BE2C (cell line): ENCODE measurements around the gene IMPDH1.

Source experiments
- DNase-seq: peaks from one replicate; pipeline ENCODE4 v3.0.0-alpha.2; 2020
- H3K27me3 ChIP-seq: fragments of 250-450 bp; sonication (Bioruptor Pico); 2 replicates; pipeline ENCODE4 v1.5.1; 2020; ENCODE audit warnings: mild to moderate bottlenecking
- H3K36me3 ChIP-seq: fragments of 250-450 bp; sonication (Bioruptor Pico); 2 replicates; pipeline ENCODE4 v1.5.1; 2020; ENCODE audit warnings: mild to moderate bottlenecking
- H3K4me1 ChIP-seq: fragments of 250-450 bp; sonication (Bioruptor Pico); 2 replicates; pipeline ENCODE4 v1.5.1; 2020
- H3K4me3 ChIP-seq: 2 replicates; pipeline ENCODE4 v1.5.1; 2011; ENCODE audit warnings: low read depth, low read length
- H3K9me3 ChIP-seq: fragments of 250-450 bp; sonication (Bioruptor Pico); 2 replicates; pipeline ENCODE4 v1.5.1; 2020
- TF ChIP-seq, protein P1 (sequence below): IDR thresholded peaks from 2 replicates; pipeline ENCODE4 v1.5.1; 2012; ENCODE audit warnings: mild to moderate bottlenecking, low read depth, low read length

The IMPDH1 gene

DNA sequence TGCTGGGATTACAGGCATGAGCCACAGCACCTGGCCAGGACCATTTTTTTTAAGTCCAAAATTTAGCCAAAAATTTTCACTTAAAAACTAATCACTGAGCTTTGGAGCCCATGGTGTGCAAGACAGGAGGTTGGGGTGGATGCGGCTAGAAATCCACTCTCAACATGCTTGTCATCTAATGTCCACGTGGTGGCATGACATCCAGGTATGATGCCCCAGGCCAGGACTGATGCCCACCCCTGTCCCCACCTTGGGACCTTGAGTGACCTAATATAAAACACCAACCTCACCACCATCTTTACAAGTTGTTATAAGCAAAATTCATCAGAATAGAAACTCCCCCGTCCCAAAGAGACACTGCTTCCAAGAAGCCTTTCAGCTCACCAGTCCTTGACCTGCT is 20.4 kb upstream of the IMPDH1 start:
- no peaks in the 10 kb centered on the region for H3K27me3 ChIP-seq
- peaks cover 2% of the 10 kb centered on the region for H3K4me1 ChIP-seq
- H3K36me3 ChIP-seq = no peaks in the 10 kb centered on the region
- TF ChIP-seq, protein P1, sequence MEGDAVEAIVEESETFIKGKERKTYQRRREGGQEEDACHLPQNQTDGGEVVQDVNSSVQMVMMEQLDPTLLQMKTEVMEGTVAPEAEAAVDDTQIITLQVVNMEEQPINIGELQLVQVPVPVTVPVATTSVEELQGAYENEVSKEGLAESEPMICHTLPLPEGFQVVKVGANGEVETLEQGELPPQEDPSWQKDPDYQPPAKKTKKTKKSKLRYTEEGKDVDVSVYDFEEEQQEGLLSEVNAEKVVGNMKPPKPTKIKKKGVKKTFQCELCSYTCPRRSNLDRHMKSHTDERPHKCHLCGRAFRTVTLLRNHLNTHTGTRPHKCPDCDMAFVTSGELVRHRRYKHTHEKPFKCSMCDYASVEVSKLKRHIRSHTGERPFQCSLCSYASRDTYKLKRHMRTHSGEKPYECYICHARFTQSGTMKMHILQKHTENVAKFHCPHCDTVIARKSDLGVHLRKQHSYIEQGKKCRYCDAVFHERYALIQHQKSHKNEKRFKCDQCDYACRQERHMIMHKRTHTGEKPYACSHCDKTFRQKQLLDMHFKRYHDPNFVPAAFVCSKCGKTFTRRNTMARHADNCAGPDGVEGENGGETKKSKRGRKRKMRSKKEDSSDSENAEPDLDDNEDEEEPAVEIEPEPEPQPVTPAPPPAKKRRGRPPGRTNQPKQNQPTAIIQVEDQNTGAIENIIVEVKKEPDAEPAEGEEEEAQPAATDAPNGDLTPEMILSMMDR = peak; percentile 31
- no peak overlapping the region for H3K4me3 ChIP-seq
- no peak for DNase-seq
- no peaks in the 10 kb centered on the region for H3K9me3 ChIP-seq

DNA sequence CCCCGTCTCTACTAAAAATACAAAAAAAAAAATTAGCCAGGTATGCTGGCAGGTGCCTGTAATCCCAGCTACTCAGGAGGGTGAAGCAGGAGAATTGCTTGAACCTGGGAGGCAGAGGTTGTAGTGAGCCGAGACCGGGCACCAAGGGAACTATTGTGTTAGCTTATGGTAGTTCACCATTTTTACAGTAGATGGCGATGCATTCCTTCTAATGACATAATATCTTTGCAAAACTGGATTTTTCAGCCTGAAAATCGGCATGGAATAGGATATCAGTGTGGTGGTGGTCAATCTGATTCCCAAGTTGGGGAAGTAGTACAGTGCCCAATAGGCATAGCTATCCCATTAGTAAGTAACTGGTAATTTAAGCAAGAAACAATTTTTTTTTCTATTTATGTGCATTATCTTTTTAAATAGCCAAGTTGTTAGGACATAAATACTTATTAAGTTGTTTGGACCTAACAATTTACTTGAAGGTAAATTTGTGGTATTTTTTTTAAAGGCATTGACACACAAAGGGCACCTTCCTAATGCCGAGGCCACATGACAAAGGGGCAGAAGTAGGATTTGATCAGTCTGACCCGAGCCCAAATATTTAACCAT is 17.6 kb upstream of the IMPDH1 start:
- TF ChIP-seq, protein P1 = peak; percentile 70
- Histone ChIP-seq H3K36me3 (no peaks in the 10 kb centered on the region), H3K27me3 (no peaks in the 10 kb centered on the region), H3K9me3 (no peaks in the 10 kb centered on the region), H3K4me3 (no peak overlapping the region), H3K4me1 (peaks cover 12% of the 10 kb centered on the region)
- DNase-seq = peak; percentile 44

DNA sequence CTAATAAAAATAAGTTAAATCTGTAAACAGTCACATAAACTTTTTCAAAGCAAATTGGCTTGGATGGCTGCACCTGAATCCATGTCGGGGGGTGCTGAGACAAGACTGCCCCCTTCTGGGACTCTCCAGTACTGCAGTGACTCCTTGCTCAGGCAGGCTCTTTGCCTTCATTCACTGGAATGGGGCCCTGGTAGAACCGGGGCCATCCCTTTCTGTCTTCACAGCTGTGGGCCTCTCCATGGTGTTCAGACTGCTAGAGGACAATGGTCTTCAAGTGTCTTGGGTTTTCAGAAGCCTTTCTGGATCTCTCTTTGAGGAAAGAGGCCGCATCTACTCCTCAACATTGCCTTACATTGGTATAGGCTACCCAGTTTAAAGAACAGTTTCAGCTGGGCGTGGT is 16.1 kb upstream of the IMPDH1 start:
- TF ChIP-seq, protein P1 = peak; percentile 98
- DNase-seq = peak; percentile 78
- H3K27me3 ChIP-seq = no peaks in the 10 kb centered on the region
- H3K4me1 ChIP-seq = peaks cover 12% of the 10 kb centered on the region
- H3K4me3 ChIP-seq = no peak overlapping the region
- H3K9me3 ChIP-seq = no peaks in the 10 kb centered on the region
- H3K36me3 ChIP-seq = no peaks in the 10 kb centered on the region

DNA sequence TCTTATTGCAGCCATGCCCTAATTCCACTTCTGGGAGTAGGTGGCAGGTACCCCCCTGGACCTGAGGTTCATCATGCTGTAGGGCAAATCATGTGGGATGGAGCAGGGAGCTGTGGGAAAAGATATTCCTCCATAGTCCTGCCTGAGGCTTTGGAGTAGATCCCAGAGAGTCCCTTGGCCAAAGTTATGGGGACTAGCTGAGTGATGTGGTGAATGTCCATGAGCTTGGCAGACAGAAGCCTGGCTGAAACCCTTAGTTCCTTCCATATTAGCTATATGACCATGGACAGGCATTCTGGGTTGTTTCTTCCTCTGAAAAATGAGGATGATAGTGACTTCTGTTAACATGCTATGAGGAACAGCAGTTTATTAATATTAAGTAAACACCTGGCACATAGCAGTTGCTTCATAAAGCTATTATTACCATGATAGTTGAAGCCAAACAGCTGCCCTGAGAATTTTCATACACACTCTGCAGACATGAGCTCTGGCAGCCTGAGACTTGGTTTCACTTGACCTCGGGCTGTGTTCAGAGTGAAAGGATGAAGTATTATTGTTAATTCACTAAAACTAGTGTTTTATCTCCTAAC is 15.0 kb upstream of the IMPDH1 start:
- TF ChIP-seq, protein P1 = no peak
- Histone ChIP-seq H3K4me3 (no peak overlapping the region), H3K9me3 (no peaks in the 10 kb centered on the region), H3K27me3 (no peaks in the 10 kb centered on the region), H3K4me1 (peaks cover 12% of the 10 kb centered on the region), H3K36me3 (no peaks in the 10 kb centered on the region)
- DNase-seq = no peak

DNA sequence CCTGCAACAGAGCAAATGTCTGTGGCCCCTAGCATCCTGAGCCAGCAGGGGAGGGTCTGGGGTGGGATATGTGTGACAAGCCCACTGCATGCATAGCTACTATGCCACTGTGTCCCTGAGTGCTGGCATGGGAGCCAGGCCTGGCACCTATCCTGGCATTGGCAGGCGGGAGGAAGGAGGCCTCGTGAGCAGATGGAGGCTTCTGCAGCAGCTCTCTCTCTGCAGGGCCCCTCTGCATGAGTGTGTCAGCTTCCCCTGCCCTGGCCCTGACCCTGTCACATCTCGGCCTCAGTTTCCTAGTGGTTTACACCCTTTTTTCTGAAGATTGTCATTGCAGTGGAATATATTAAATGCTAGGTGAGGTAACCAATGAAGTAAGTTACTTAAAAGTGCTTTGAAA is 13.1 kb upstream of the IMPDH1 start:
- DNase-seq = no peak
- H3K36me3 ChIP-seq = no peaks in the 10 kb centered on the region
- TF ChIP-seq, protein P1 = no peak
- H3K27me3 ChIP-seq = no peaks in the 10 kb centered on the region; the same call in 1 of the 2 replicates
- peaks cover 12% of the 10 kb centered on the region for H3K4me1 ChIP-seq
- no peaks in the 10 kb centered on the region for H3K9me3 ChIP-seq
- no peak overlapping the region for H3K4me3 ChIP-seq

DNA sequence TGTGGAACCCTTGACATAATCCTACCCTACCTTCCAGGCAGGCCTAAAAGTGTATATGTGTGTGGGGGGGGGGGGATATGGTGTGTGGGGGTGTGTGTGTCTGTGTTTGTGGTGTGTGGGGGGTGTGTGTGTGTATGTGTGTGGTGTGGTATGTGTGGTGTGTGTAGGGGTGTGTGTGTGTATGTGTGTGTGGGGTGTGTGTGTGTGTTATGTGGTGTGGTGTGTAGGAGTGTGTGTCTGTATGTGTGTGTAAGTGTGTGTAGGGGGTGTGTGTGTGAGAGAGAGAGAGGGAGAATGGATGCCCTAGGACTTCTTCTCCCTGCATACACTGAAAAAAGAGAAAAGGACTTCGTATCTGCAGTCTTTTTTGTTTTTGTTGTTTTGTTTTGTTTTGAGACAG is 12.3 kb upstream of the IMPDH1 start:
- H3K4me3 ChIP-seq = no peak overlapping the region
- no peak for DNase-seq
- H3K36me3 ChIP-seq = no peaks in the 10 kb centered on the region
- TF ChIP-seq, protein P1 = no peak
- H3K4me1 ChIP-seq = peaks cover 12% of the 10 kb centered on the region
- no peaks in the 10 kb centered on the region; the same call in 1 of the 2 replicates for H3K27me3 ChIP-seq
- H3K9me3 ChIP-seq = no peaks in the 10 kb centered on the region
